ENCODE data around the gene ASTE1. TPM values are rescaled to one million over a fixed set of nuclear protein-coding genes. Genes with fewer than 3 reads are reported as not detected.

The ASTE1 gene
- total RNA-seq, 1 experiment from 2014 or later, result 9.7 TPM

DNA sequence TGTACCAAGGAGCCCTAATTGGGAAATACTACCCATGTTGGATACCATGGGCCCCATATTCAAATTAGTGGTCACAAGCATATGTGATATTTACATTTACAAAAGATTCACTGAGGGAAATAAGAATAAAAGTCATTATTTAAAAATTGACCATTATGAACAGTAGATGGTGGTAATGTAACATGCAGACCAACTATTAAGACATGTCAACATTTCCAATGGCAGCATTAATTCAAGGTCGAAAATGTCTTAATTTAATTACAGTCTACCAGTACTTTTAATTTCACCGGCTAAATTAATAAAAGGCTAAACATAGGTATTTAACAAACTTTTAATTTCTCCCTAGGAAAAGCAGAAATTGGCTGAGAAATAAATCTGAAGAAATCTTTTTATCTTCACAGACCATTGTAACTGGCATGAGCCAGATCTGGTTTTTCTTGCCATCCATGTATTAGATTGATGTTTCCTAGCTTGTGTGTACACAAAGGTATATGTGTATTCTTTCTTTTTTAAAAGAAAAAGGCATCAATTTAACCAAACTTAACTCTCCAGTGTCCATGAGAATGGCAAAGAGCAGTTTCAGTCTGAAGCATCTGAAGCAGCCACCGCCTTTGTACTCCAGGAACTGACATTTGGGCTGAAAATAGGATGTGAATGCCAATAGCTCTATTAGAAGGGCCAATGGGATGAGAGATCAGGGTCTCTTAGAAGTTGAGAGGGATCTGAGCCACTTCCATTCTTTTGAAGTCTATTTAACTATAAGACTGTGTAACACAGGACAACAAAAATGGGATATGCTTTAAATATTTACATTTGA, 26.6 kb upstream of the ASTE1 start:
- Histone ChIP-seq H3K18ac (ENCODE audit: insufficient read length, low read depth, low read length) (no peak overlapping the region), H3K4me2 (ENCODE audit: insufficient read depth, insufficient read length, low read length) (no peak overlapping the region), H3K14ac (ENCODE audit: insufficient read depth, low read length) (no peak overlapping the region), H3K56ac (ENCODE audit: insufficient read length, low read depth, low read length) (no peak overlapping the region), H2BK12ac (ENCODE audit: insufficient read length, low read depth, low read length) (no peak overlapping the region), H2BK120ac (ENCODE audit: low read depth, low read length, poor library complexity, severe bottlenecking) (no peak overlapping the region), H3K79me1 (ENCODE audit: insufficient read depth, low read depth, low read length, poor library complexity, severe bottlenecking) (no peaks in the 10 kb centered on the region), H3K4me1 (ENCODE audit: insufficient read depth, low read length) (no peaks in the 10 kb centered on the region), H3K27ac (ENCODE audit: insufficient read length, low read depth, low read length) (no peak overlapping the region), H3K79me2 (ENCODE audit: insufficient read depth, low read length) (no peaks in the 10 kb centered on the region), H3K9me3 (ENCODE audit: control insufficient read depth, low read depth, low read length) (no peaks in the 10 kb centered on the region), H3K27me3 (ENCODE audit: insufficient read depth, low read length) (no peaks in the 10 kb centered on the region), H2BK20ac (ENCODE audit: low read depth, low read length, poor library complexity, severe bottlenecking) (no peak overlapping the region), H3K23ac (ENCODE audit: insufficient read length, low read depth, low read length) (no peak overlapping the region), H2AFZ (ENCODE audit: low read length) (no peak overlapping the region), H4K8ac (replicated peaks; ENCODE audit: insufficient read length, low read depth, low read length) (no peak overlapping the region), H2AK5ac (ENCODE audit: insufficient read length, low read length) (no peak overlapping the region), H4K5ac (ENCODE audit: insufficient read length, low read depth, low read length) (no peak overlapping the region), H3K23me2 (ENCODE audit: insufficient read length, low read depth, low read length, poor library complexity, severe bottlenecking) (no peaks in the 10 kb centered on the region), H2BK5ac (ENCODE audit: insufficient read length, low read length) (no peak overlapping the region), H3K4ac (ENCODE audit: low read depth, low read length) (no peak overlapping the region), H2BK15ac (ENCODE audit: low read depth, low read length) (no peak overlapping the region), H4K20me1 (ENCODE audit: control insufficient read depth, insufficient read depth, insufficient read length) (no peaks in the 10 kb centered on the region), H3K9ac (ENCODE audit: extremely low read depth, insufficient read length, low read length) (no peak overlapping the region), H4K91ac (ENCODE audit: insufficient read length, low read depth, low read length) (no peak overlapping the region), H3T11ph (ENCODE audit: low read length) (no peak overlapping the region)
- no peak overlapping the region for H3K4me3 Mint-ChIP-seq
- no peak for DNase-seq
- no peaks in the 10 kb centered on the region for H3K9me3 Mint-ChIP-seq
- H3K4me1 Mint-ChIP-seq, result peaks cover 0 to 2% of the 10 kb centered on the region in 2 experiments; a peak in 1 of 4 replicates
- TF ChIP-seq, protein P1, sequence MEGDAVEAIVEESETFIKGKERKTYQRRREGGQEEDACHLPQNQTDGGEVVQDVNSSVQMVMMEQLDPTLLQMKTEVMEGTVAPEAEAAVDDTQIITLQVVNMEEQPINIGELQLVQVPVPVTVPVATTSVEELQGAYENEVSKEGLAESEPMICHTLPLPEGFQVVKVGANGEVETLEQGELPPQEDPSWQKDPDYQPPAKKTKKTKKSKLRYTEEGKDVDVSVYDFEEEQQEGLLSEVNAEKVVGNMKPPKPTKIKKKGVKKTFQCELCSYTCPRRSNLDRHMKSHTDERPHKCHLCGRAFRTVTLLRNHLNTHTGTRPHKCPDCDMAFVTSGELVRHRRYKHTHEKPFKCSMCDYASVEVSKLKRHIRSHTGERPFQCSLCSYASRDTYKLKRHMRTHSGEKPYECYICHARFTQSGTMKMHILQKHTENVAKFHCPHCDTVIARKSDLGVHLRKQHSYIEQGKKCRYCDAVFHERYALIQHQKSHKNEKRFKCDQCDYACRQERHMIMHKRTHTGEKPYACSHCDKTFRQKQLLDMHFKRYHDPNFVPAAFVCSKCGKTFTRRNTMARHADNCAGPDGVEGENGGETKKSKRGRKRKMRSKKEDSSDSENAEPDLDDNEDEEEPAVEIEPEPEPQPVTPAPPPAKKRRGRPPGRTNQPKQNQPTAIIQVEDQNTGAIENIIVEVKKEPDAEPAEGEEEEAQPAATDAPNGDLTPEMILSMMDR (conservative IDR thresholded peaks at IDR 0.05), result peak; percentile 33; the same call in 2 of the 3 replicates
- no peaks in the 10 kb centered on the region; a peak in 1 of 7 replicates for H3K36me3 Mint-ChIP-seq (ENCODE audit: insufficient read depth in 1 of 3, low read depth in 3 of 3)
- no CpG with 5 or more reads among the region's 3 CpGs for WGBS (ENCODE audit: extremely low coverage, insufficient read length, low lambda C conversion rate)
- H3K27me3 Mint-ChIP-seq (ENCODE audit: low read depth), result no peaks in the 10 kb centered on the region
- no peak overlapping the region for H3K27ac Mint-ChIP-seq
